Glomerular endothelial cell (primary cell): Measurements from ENCODE around the gene FOXL3. TPM values are rescaled to one million over a fixed set of nuclear protein-coding genes. Genes with fewer than 3 reads are reported as not detected.
"Not testable (repeated sequence)": the region's sequence is repeated elsewhere in the genome, so short reads cannot be mapped to it uniquely, and the experiment has no call there.

Source experiments
- DNase-seq: peaks from one replicate; pipeline ENCODE4 v3.0.0-alpha.2; 2011; ENCODE audit warnings: low read depth, low spot score; ENCODE audit errors: extremely low read depth
- total RNA-seq: library from RNA; depleted of rRNA; stranded (reverse); fragments of >200 nt; gene quantifications from 2 replicates; pipeline ENCODE4 v1.2.3, GENCODE V29; 2015

Gene FOXL3
- total RNA-seq, 1 donor from 2014 or later: not detected

DNA sequence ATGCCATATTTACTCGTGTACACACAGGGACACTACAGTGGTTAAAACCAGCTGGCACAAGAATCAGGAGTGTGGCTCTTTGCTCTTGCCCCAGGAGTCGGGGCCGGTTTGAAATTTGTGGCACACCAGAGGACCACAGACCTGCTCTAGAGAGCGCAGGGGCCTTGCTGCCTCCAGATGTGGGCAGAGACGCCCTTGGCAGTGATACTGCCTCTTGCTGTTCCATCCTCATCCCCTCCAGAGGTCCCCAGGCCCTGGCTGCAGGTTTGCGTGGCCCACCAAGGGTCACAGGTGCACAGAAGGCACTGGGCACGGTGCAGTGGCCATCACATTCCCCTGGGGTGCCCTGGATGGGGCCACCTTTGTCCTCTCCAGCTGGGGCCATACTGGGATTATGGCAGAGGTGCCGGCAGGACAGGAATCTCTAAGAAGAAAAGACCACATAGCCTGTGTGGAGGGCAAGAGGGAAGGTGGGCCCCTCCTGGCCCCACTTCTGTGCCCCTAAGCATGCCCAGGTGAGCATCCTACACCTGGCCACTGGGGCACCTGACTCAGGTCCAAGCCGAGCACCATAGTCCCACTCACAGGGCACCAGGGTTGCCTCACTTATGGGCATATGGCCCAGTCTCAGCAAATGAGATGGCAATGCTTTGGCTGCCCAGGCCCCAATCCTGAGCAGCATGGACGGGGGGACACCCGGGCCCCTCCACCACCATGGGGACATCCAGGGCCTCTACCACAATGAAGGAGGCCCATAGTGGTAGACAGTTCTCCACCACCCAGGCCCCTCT lies 45.6 kb downstream of the FOXL3 start:
- no peak for DNase-seq

DNA sequence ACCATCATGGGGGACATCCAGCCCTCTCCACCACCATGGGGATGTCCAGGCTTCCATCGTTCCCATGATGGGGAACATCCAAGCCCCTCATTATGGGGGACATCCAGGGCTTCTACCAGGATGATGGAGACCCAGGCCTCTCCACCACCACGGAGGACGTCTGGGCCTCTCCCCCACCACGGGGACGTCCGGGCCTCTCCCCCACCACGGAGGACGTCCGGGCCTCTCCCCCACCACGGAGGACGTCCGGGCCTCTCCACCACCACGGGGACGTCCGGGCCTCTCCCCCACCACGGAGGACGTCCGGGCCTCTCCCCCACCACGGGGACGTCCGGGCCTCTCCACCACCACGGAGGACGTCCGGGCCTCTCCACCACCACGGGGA lies 46.2 kb downstream of the FOXL3 start:
- DNase-seq: not testable (repeated sequence)

DNA sequence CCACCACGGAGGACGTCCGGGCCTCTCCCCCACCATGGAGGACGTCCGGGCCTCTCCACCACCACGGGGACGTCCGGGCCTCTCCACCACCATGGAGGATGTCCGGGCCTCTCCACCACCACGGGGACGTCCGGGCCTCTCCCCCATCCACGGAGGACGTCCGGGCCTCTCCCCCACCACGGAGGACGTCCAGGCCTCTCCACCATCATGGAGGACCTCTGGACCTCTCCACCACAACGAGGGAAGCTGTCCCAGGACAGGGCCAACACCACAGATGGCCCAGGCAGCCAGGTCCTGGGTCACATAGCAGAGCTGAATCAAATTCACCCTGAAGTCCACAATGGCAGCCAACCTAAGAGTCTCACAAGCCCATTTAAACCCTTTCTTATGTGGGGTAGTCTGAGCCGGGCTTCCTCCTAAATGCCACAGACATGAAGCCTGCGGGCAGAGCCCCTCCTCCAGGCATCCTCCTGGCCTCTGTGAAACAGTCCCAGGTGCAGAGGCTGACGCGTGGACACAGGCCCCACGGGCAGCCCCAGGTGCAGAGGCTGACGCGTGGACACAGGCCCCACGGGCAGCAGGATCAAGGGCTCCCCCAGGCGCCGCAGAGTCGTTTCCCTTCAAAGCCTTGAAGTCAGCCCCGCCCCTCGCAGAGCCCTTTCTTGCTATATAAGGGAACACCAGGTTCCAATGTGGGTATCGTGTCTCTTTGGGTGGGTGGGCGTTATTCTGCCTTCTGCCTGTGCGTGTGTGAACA lies 47.0 kb downstream of the FOXL3 start:
- no peak for DNase-seq

DNA sequence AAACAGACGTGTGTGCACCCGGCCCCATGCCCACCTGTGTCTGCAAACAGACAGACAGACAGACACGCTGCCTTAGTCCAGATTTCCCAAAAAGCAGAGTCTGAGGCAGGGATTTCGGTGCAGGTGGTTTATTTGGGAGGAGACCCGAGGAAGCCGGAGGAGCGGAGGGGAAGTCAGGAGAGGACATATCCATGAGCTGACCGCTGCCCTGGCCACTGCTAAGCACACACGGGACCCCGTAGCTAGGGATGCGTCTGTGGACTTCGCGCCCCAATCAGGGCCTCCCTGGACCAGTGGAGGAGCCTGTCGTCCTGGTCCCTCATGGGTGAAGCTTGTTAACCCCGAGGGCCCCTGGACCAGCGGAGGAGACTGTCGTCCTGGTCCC lies 47.6 kb downstream of the FOXL3 start:
- no peak for DNase-seq

DNA sequence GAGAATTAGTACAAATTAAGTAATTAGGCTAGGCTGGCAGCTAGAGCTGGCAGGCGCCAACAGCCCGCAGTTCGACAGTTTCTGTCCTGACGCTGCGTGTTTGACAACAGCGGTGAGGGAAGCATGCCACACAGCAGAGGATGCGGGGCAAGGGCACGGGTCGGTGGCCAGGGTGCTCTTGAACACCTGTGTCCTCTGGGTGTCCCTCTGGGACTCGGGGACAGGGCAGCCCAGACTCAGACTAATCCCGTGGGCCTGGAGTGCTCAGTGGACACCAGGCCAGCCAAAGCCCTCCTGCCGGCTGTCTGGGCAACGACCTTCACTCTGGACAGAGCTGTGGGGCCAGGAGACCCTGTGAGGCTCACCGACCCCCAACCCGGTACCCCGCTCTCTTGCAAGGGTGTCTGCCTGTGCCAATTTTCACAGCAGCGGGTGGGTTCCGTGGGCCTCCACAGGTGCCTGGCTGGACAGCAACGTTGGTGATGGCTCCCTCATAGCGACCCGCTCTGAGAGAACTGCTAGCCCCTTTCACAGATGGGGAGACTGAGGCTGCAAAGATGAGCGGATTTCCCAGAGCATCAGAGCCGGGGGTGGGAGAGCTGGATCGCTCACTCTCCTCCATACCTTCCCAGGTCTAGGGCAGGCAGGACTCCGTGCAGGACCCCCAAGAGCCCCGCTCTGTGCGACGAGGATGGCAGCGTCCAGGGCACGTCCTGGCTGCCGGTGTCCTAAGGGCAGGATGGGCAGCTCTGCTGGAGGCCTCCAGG lies 48.5 kb downstream of the FOXL3 start:
- no peak for DNase-seq

DNA sequence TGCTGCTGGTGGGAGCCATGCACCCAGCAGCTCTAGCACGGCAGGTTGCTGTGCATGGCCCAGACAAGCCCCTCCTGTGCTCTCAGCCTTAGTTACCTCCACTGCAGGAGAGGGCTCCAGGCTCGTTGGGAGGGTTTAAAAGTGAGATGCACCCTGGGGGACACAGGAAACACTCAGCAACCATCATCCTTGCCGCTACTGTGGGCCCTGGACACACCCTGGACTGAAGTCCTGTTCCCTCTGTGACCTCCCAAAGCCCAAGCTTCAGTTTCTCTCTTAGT lies 49.0 kb downstream of the FOXL3 start:
- DNase-seq: no peak

DNA sequence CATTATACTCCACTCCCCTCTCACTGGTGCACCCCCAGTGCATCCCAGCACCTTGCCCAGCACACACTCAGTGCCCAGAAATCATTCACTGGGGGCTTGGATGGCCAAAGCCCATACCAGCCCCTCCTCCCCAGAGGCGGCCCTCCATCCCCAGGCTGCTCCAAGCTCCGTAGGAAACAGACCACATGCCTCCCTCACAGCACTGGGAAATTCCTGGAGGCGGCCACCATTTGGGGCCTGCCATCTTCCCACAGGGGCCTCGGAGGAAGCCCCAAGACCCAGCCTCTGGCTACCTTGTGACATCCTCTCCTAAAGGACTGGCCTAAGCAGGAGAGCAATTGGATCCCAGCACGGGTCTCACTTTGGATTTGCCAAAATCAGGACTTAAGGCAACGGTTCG lies 49.7 kb downstream of the FOXL3 start:
- DNase-seq: no peak

DNA sequence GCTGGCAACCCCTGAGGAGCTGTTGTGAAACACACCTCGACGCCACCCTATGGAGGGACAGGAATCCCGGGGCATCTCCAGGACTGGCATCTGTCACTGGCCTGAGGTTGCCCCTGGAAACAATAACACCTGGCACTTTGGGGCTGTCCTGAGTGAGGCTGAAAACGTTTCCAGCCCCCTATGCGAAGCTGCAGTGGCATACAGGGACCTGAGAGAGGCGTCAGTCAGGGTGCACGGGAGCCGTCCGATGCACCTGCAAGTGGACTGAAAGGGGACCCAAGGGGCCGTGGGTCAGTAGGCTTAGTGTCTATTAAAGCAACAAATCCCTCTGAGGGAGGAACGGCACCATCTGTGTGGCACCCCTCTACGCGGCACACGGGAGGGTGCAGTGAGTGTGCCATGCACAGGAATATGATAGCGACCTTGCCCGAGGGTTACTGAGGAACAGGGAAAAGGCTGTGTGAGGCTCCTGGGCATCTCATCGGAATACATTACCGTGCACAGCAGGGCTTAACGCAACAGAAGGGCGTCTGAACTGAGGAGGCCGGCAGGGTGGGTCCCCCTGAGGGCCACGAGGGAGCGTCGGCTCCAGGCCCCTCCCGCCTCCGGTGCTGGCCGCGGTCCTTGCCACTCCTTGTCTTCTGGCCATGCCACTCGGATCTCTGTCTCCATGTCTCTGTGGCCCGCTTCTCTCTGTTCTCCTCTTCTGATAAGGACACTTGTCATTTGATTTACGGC lies 50.4 kb downstream of the FOXL3 start:
- DNase-seq: no peak

Other genes starting within 250 kb of the FOXL3 start
- 18.5 and 38.1 TPM in 2 replicates for gene FAM20C, start 97.6 kb upstream of the FOXL3 start, total RNA-seq
- 44.5 and 50.6 TPM in 2 replicates for gene PDGFA, start 229.7 kb downstream of the FOXL3 start, total RNA-seq